ENCODE measurements around the gene TMEM144.

- TF ChIP-seq EZH2 (IDR thresholded peaks at IDR 0.05; ENCODE audit: low read length, unreplicated experiment) (no peak), CTCF (conservative IDR thresholded peaks at IDR 0.05; ENCODE audit: low read depth, low read length) (no peak), EZH2phosphoT487 (IDR thresholded peaks at IDR 0.05; ENCODE audit: borderline replicate concordance, low read length) (no peak)
These were observed 45.5 kb upstream of the TMEM144 start for GRCh38 chr4:158164768-158165213.

Data from PC-3 (cell line).